Superior temporal gyrus (tissue), 1 donor: Measurements from ENCODE around the gene RRP36.

Experiments
- DNase-seq: peaks from one replicate; pipeline ENCODE4 v3.0.0-alpha.2; 2016; ENCODE audit errors: extremely low spot score

RRP36 gene

DNA sequence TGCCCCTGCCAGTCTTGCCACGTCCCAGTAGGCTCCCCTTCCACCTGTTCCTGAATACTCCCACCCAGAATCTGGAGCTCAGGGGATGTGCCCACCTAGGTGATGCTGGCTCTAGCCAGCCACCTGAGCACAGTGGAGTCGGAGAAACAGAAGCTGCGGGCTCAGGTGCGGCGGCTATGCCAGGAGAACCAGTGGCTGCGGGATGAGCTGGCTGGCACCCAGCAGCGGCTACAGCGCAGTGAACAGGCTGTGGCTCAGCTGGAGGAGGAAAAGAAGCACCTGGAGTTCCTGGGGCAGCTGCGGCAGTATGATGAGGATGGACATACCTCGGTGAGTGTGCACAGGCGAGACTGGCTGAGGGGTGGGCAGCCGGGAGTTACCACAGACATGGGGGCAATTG, 41.4 kb downstream of the RRP36 start:
- no peak for DNase-seq

DNA sequence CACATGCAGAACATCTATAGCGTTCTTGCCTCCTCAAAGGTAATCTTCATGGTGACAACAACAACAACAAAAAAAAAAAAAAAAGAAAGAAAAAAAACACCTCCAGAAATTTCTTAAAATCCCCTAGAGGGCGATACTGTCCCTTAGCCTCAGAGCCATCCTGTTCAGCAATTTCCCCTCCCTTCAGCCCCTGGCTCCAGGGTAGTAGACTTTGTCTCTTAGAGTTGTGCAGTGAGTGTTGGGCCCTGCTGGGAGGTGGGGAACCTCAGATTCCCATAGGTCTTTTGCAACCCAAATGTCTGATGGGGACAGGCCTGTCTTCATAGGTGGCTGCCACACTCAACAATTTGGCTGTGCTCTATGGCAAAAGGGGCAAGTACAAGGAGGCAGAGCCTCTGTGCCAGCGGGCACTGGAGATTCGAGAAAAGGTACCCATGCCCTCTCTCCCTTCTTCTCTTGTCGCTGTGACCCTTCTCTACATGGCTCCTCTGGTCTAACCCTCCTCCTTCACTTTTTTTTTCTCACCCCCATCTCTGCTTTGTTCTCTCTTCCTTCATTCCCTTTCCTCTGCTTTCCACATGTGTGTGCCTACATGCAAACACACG, 48.7 kb downstream of the RRP36 start:
- no peak for DNase-seq

GRCh38 chr6:43074847-43075669, 53.6 kb downstream of the RRP36 start:
- no peak for DNase-seq

DNA sequence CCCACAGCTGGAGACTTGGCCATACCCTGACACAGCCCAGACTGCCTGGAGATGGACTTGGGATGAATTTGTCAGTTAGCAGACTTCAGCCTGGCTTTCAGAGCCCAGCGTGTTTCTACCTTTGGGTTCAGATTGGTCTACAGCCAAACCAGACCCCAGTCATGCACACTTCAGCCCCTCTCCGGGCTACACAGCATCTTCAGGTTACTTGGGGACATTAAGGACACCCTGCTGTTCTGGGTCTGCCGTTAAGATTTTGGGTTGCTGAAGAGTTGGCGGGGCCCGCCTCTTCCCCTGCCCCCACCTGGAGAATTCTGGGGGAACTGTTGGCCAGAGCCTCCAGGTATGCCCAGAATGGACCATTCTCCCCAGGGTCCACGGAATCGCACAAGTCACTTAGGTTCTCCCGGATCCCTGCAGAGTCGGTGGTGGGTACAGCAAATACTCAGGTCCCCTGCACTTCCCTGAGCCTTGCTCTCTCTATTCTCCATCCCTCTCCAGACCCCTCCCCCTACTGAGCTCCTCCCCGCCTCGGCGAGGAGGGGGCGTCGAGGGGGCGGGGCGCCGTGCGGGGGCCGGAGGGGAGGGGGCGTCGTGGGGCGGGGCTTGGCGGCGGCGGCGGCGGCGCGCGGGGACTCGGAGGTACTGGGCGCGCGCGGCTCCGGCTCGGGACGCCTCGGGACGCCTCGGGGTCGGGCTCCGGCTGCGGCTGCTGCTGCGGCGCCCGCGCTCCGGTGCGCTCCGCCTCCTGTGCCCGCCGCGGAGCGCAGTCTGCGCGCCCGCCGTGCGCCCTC, 54.4 kb downstream of the RRP36 start, which contains the start of gene PTK7:
PTK7 (plus strand) TSS at position 645 of the 794 bp plus-strand sequence. CDS start 175 bp downstream, outside the sequence.
- DNase-seq, result no peak

DNA sequence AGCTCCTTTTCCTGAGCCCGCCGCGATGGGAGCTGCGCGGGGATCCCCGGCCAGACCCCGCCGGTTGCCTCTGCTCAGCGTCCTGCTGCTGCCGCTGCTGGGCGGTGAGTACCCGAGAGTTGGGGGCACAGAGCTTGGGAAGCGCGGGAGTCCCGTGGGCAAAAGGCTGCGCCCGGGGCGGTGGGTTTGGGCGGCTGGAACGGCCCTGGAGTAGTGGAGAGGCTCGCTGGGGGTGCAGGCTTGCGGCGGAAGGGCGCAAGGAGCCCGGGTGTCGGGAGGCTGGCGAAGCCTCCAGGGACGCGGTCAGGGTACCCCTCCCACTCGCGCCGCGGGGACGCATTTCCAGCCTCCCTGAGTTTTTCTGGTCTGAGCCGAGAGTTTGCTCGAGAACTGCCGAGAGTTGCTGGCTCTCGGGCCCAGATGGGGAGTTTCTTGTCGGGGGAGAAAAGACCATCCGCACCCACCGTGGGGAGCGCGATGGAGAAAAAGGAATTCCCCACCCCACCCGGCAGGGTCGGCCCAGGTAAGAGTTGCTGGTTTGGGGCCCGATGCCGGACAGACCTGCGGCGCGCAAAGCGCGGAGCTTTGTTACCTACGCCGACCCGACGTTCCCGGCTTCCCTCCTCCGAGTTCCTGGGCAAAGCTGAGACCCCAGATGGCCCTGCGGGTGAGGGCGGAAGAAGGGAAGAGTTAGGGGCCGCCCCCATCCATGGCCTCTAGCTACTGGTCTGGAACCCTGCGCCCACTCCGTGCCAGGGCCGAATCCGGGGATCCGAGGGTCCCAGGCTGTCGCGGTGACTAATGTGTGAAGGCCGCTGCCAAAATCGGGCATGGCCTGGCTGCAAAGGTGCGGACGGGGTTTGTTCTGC, 55.3 kb downstream of the RRP36 start:
- DNase-seq, result no peak

GRCh38 chr6:43077333-43077809, 55.9 kb downstream of the RRP36 start:
- DNase-seq, result no peak

DNA sequence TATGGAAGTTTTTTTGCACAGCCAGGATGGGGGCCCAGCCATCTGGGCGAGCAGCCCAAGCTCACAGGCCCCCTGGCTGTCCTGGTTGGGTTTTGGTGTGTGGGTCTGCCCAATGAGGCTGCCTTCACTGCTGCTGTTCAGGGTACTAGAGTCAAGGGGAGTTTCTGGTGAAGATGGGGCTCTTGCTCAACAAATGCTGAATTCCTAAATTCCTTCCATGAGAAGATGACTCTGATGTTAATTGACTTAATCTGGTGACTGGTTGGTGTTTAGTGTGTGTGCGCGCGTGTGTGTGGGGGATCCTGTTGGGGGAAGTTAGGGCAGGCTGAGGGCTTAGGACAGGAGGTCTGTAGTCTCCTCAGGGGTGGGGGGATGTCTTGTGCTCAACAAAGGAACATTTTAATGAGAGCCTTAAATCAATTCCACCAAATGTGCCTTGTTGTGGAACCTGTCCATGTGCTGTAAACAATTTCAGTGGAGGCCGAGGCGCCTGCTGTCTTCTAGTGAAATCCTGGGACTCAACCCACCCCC, 56.6 kb downstream of the RRP36 start:
- DNase-seq, result no peak

GRCh38 chr6:43078691-43079090, 57.3 kb downstream of the RRP36 start:
- DNase-seq, result no peak
